Liver (tissue), 9 donors: Measurements from ENCODE around the gene BHLHA9. TPM values are rescaled to one million over a fixed set of nuclear protein-coding genes. Genes with fewer than 3 reads are reported as not detected.

Experiments used
- DNase-seq: peaks from one replicate; pipeline ENCODE4 v3.0.0-alpha.2; 2017; ENCODE audit warnings: low spot score
- H3K27ac ChIP-seq, 2 donors: one replicate each; pipeline ENCODE4 v1.7.0; 2013; ENCODE audit warnings: inconsistent platforms in 2 of 2, low read length in 2 of 2, control low read depth in 1 of 2, low read depth in 1 of 2, mild to moderate bottlenecking in 1 of 2
- H3K27me3 ChIP-seq, 4 donors: one replicate each; pipeline versions ENCODE4 v1.6.1 to v1.7.0; 2013; ENCODE audit warnings: low read length in 3 of 4, inconsistent platforms in 1 of 4, mild to moderate bottlenecking in 1 of 4, moderate library complexity in 1 of 4; ENCODE audit not compliant: control insufficient read depth in 4 of 4, insufficient read depth in 4 of 4
- H3K36me3 ChIP-seq, 4 donors: one replicate each; pipeline versions ENCODE4 v1.6.1 to v1.7.0; 2013; ENCODE audit warnings: low read length in 3 of 4, mild to moderate bottlenecking in 3 of 4, low read depth in 1 of 4, moderate library complexity in 1 of 4; ENCODE audit not compliant: control insufficient read depth in 4 of 4, insufficient read depth in 3 of 4
- H3K4me1 ChIP-seq, 4 donors: one replicate each; pipeline versions ENCODE4 v1.6.1 to v1.7.0; 2013; ENCODE audit warnings: low read length in 3 of 4, mild to moderate bottlenecking in 3 of 4, moderate library complexity in 1 of 4; ENCODE audit not compliant: control insufficient read depth in 4 of 4, insufficient read depth in 4 of 4
- H3K4me3 ChIP-seq, 3 donors: one replicate each; pipeline versions ENCODE4 v1.6.1 to v1.7.0; 2013; ENCODE audit warnings: low read length in 3 of 3, control low read depth in 1 of 3, low read depth in 1 of 3, mild to moderate bottlenecking in 1 of 3
- H3K9ac ChIP-seq, 2 donors: one replicate each; pipeline ENCODE4 v1.7.0; 2013; ENCODE audit warnings: low read length in 2 of 2, mild to moderate bottlenecking in 2 of 2, moderate library complexity in 2 of 2, control low read depth in 1 of 2, low read depth in 1 of 2
- H3K9me3 ChIP-seq, 4 donors: one replicate each; pipeline versions ENCODE4 v1.6.1 to v1.7.0; 2013; ENCODE audit warnings: low read length in 3 of 4; ENCODE audit not compliant: control insufficient read depth in 4 of 4
- EGR1 ChIP-seq, 2 donors: IDR thresholded peaks; 2 replicates each; pipeline ENCODE4 v1.6.1; 2016 to 2018; ENCODE audit warnings: antibody characterized with exemption in 2 of 2, low read depth in 2 of 2
- FOXA1 ChIP-seq: IDR thresholded peaks from 2 replicates; pipeline ENCODE4 v1.6.1; 2016; ENCODE audit warnings: antibody characterized with exemption
- GABPA ChIP-seq, 2 donors: IDR thresholded peaks in 1 of 2; conservative IDR thresholded peaks in 1 of 2; 2 replicates each; pipeline ENCODE4 v1.6.1; 2016; ENCODE audit warnings: antibody characterized with exemption in 2 of 2, mild to moderate bottlenecking in 1 of 2, moderate library complexity in 1 of 2
- HNF4G ChIP-seq: IDR thresholded peaks from 2 replicates; pipeline ENCODE4 v1.6.1; 2016; ENCODE audit warnings: antibody characterized with exemption
- JUND ChIP-seq, 2 donors: IDR thresholded peaks; 2 replicates each; pipeline ENCODE4 v1.6.1; 2016; ENCODE audit warnings: antibody characterized with exemption in 2 of 2
- NR2F2 ChIP-seq: IDR thresholded peaks from 2 replicates; pipeline ENCODE4 v1.6.1; 2016; ENCODE audit warnings: antibody characterized with exemption
- RAD21 ChIP-seq, 2 donors: IDR thresholded peaks; 2 replicates each; pipeline ENCODE4 v1.6.1; 2016; ENCODE audit warnings: antibody characterized with exemption in 2 of 2, mild to moderate bottlenecking in 2 of 2
- RXRA ChIP-seq, 2 donors: IDR thresholded peaks; 2 replicates each; pipeline ENCODE4 v1.6.1; 2017 to 2018; ENCODE audit warnings: antibody characterized with exemption in 2 of 2, mild to moderate bottlenecking in 1 of 2
- TAF1 ChIP-seq: conservative IDR thresholded peaks from 2 replicates; pipeline ENCODE4 v1.6.1; 2016; ENCODE audit warnings: antibody characterized with exemption, mild to moderate bottlenecking
- YY1 ChIP-seq: IDR thresholded peaks from 2 replicates; pipeline ENCODE4 v1.6.1; 2016; ENCODE audit warnings: antibody characterized with exemption, mild to moderate bottlenecking
- WGBS: extraction: QIAGEN DNeasy Blood & Tissue Kit; methylation state at CpG from one replicate; pipeline ENCODE4 v1.1.7; 2013; 5-methylcytosine and 5-hydroxymethylcytosine counted together
- polyA plus RNA-seq, 2 donors: library from polyadenylated mRNA; stranded (reverse) in 1 of 2; unstranded in 1 of 2; fragments of 200-250 nt in 1 of 2; fragments of >200 nt in 1 of 2; fragmentation: Nextera tagmentation in 1 of 2; extraction: Ambion mirVana in 1 of 2; gene quantifications; one replicate each; pipeline versions ENCODE4 v1.2.1 to v1.2.3, GENCODE V29; 2013 to 2015
- total RNA-seq, 2 donors: library from RNA; depleted of rRNA; stranded (reverse); fragments of >200 nt; gene quantifications; one replicate each; pipeline ENCODE4 v1.2.3, GENCODE V29; 2014
- TF ChIP-seq, protein P1 (sequence below): fragments of 150-350 bp; IDR thresholded peaks from 2 replicates; pipeline ENCODE4 v1.5.1; 2017; ENCODE audit warnings: improper control_type of control experiment, low read depth, low read length; ENCODE audit not compliant: missing input control
- TF ChIP-seq, protein P2 (sequence below): IDR thresholded peaks from 2 replicates; pipeline ENCODE4 v1.6.1; 2016; ENCODE audit warnings: antibody characterized with exemption
- donor health status: healthy.
- donor health status: healthy.
- donor health status: healthy.
- donor health status: healthy.
- donor health status: healthy.

Gene BHLHA9
- total and polyA plus RNA-seq, 4 donors: 0.08 TPM; not detected in 3

DNA sequence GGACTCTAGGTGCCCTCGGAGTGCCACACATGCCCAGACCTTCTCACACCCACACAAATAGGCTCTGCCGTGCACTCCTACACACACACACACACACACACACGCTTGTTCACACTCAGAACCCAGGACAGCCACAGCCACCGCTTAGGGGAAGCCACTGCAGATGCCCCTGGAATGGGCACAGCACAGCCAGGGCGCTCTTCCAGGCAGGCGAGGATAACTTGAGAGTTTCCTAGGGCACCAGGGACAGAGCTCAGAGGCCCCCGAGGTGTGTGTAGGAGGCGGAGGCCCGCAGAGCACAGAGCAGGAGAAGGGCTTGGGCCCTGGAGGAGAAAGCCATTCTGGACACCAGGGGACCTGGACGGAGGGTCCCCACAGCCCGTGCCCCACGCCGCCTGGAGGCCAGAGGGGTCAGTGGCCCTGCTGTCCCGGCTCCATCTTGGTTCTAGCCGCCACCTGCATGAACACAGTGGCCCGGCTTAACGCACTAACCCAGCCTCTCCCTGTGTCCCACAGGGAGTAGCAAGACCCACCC lies 30.2 kb downstream of the BHLHA9 start:
- TF ChIP-seq, protein P1, sequence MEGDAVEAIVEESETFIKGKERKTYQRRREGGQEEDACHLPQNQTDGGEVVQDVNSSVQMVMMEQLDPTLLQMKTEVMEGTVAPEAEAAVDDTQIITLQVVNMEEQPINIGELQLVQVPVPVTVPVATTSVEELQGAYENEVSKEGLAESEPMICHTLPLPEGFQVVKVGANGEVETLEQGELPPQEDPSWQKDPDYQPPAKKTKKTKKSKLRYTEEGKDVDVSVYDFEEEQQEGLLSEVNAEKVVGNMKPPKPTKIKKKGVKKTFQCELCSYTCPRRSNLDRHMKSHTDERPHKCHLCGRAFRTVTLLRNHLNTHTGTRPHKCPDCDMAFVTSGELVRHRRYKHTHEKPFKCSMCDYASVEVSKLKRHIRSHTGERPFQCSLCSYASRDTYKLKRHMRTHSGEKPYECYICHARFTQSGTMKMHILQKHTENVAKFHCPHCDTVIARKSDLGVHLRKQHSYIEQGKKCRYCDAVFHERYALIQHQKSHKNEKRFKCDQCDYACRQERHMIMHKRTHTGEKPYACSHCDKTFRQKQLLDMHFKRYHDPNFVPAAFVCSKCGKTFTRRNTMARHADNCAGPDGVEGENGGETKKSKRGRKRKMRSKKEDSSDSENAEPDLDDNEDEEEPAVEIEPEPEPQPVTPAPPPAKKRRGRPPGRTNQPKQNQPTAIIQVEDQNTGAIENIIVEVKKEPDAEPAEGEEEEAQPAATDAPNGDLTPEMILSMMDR: no peak
- no peak for TF ChIP-seq RXRA (IDR thresholded peaks at IDR 0.05)
- no peak for TF ChIP-seq NR2F2
- TF ChIP-seq HNF4G: no peak
- peaks cover 0 to 2% (median 0%) of the 10 kb centered on the region in 4 donors for H3K4me1 ChIP-seq
- WGBS: 81% methylated on average over 17 of the region's 17 CpGs
- H3K27ac ChIP-seq: no peak overlapping the region
- no peak for DNase-seq
- no peaks in the 10 kb centered on the region for H3K9me3 ChIP-seq
- no peak overlapping the region for H3K9ac ChIP-seq
- no peak overlapping the region for H3K4me3 ChIP-seq
- H3K27me3 ChIP-seq: peaks cover 0 to 3% (median under 1%) of the 10 kb centered on the region in 4 donors
- H3K36me3 ChIP-seq: no peaks in the 10 kb centered on the region

DNA sequence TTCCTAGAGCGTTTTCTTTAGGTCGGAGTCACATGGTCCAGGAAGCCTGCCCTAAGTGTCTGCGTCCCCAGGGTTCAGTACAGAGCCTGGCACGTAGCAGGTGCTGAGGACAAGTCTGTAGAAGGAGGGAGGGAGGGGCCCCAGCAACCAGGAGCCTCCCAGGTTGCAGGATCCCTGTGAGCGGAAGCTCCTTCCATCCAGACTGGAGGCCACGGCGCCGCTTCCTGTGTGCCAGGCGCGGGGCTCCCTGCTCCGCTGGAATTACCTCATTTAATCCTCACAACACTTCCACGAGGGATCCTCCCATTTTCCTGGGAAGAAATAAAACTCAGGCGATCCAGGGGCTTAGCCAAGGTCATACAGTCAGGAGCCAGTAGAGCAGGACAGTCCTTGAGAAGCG lies 31.3 kb downstream of the BHLHA9 start:
- H3K27me3 ChIP-seq: peaks cover 0 to 3% (median under 1%) of the 10 kb centered on the region in 4 donors
- H3K36me3 ChIP-seq: no peaks in the 10 kb centered on the region
- TF ChIP-seq GABPA (IDR thresholded peaks at IDR 0.05 in 1 of 2, conservative IDR thresholded peaks at IDR 0.05 in 1 of 2) (no peak), EGR1 (IDR thresholded peaks at IDR 0.05; ENCODE audit: low read depth in 2 of 2) (no peak), YY1 (no peak), HNF4G (no peak), TAF1 (no peak), JUND (IDR thresholded peaks at IDR 0.05) (no peak), FOXA1 (no peak), NR2F2 (no peak)
- TF ChIP-seq, protein P2, sequence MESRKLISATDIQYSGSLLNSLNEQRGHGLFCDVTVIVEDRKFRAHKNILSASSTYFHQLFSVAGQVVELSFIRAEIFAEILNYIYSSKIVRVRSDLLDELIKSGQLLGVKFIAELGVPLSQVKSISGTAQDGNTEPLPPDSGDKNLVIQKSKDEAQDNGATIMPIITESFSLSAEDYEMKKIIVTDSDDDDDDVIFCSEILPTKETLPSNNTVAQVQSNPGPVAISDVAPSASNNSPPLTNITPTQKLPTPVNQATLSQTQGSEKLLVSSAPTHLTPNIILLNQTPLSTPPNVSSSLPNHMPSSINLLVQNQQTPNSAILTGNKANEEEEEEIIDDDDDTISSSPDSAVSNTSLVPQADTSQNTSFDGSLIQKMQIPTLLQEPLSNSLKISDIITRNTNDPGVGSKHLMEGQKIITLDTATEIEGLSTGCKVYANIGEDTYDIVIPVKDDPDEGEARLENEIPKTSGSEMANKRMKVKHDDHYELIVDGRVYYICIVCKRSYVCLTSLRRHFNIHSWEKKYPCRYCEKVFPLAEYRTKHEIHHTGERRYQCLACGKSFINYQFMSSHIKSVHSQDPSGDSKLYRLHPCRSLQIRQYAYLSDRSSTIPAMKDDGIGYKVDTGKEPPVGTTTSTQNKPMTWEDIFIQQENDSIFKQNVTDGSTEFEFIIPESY: no peak
- H3K4me3 ChIP-seq: no peak overlapping the region
- H3K27ac ChIP-seq: no peak overlapping the region
- WGBS: 77% methylated on average over 14 of the region's 14 CpGs
- no peaks in the 10 kb centered on the region for H3K9me3 ChIP-seq
- DNase-seq: no peak
- H3K4me1 ChIP-seq: peaks cover 0 to 2% (median 0%) of the 10 kb centered on the region in 4 donors
- H3K9ac ChIP-seq: no peak overlapping the region

DNA sequence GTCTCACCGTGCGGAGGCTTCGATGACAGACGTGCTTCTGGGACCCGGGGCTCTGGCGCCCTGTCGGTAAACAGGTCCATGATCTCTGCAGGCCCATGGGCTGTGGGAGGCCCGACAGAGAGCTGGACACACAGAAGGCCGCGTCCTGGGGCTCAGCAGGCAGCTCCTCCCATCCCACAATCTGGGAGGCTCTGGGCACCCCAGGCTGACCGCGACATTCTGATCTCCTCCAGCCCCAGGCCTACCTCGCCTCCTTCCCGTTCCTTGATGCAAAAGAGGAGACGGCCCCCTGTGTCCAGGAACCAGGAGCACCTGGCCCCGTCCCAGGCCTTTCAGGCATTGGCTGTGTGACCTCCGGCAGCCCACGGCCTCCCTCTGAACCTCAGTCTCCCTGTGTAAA lies 32.5 kb downstream of the BHLHA9 start:
- DNase-seq: no peak
- peaks cover 0 to 3% (median under 1%) of the 10 kb centered on the region in 4 donors for H3K27me3 ChIP-seq
- H3K4me1 ChIP-seq: peaks cover 0 to 2% (median 0%) of the 10 kb centered on the region in 4 donors
- H3K36me3 ChIP-seq: no peaks in the 10 kb centered on the region
- H3K4me3 ChIP-seq: no peak overlapping the region
- H3K9me3 ChIP-seq: peaks cover 0 to 1% (median 0%) of the 10 kb centered on the region in 4 donors
- 78% methylated on average over 18 of the region's 18 CpGs for WGBS
- no peak overlapping the region for H3K9ac ChIP-seq
- H3K27ac ChIP-seq: no peak overlapping the region
- TF ChIP-seq RAD21 (IDR thresholded peaks at IDR 0.05): no peak
